Lower lobe of right lung (tissue), 2 donors: ENCODE measurements around the gene MAGI2. TPM values are rescaled to one million over a fixed set of nuclear protein-coding genes. Genes with fewer than 3 reads are reported as not detected.

Source experiments
- ATAC-seq, 2 donors: fragments of 200-7000 bp; cut with Tn5 transposase; one replicate each; pipeline ENCODE4 v1.9.1; 2020 to 2022; ENCODE audit warnings: mild to moderate bottlenecking in 2 of 2, moderate library complexity in 2 of 2
- DNase-seq: peaks from one replicate; pipeline ENCODE4 v3.0.0-alpha.2; 2020
- H3K27ac ChIP-seq: fragments of 200-600 bp; one replicate; pipeline ENCODE4 v1.8.0; 2022
- H3K27me3 ChIP-seq: fragments of 200-600 bp; one replicate; pipeline ENCODE4 v1.8.0; 2022; ENCODE audit warnings: low read depth
- H3K36me3 ChIP-seq: fragments of 200-600 bp; one replicate; pipeline ENCODE4 v1.8.0; 2022; ENCODE audit warnings: mild to moderate bottlenecking
- H3K4me1 ChIP-seq: fragments of 200-600 bp; one replicate; pipeline ENCODE4 v1.8.0; 2022
- H3K4me3 ChIP-seq: fragments of 200-600 bp; one replicate; pipeline ENCODE4 v1.8.0; 2022; ENCODE audit warnings: mild to moderate bottlenecking
- H3K9me3 ChIP-seq: fragments of 200-600 bp; one replicate; pipeline ENCODE4 v1.8.0; 2022
- CTCF ChIP-seq: fragments of 200-600 bp; IDR thresholded peaks from one replicate; pipeline ENCODE4 v1.8.0; 2022; ENCODE audit warnings: antibody characterized with exemption, mild to moderate bottlenecking
- intact Hi-C: fragments of 100-400 bp; cut with DNase I; formaldehyde crosslinking; loops from one replicate; pipeline ENCODE4 v1.11.0; 2022
- total RNA-seq: library from RNA; stranded (reverse); fragmentation: NEBNext Ultra II Directional; extraction: Animal tissue kit (Norgen Biotek cat#: 25700); gene quantifications from one replicate; pipeline ENCODE4 v1.2.1, GENCODE V29; 2021
- donor health status: DM: no; HTN: yes; CAD: no; lungs with severe emphysema.

The MAGI2 gene
- total RNA-seq, 1 donor from 2014 or later: 15.3 TPM

GRCh38 chr7:78529392-78529791, 924.1 kb downstream of the MAGI2 start:
- Histone ChIP-seq H3K27me3 (no peaks in the 10 kb centered on the region), H3K9me3 (no peaks in the 10 kb centered on the region), H3K36me3 (no peaks in the 10 kb centered on the region), H3K27ac (no peak overlapping the region), H3K4me1 (no peaks in the 10 kb centered on the region), H3K4me3 (no peak overlapping the region)
- no peak for ATAC-seq
- no peak for DNase-seq
- no peak for TF ChIP-seq CTCF
- intact Hi-C loops: no loop called here

GRCh38 chr7:78528964-78529363, 924.5 kb downstream of the MAGI2 start:
- Histone ChIP-seq H3K4me1 (no peaks in the 10 kb centered on the region), H3K4me3 (no peak overlapping the region), H3K27ac (no peak overlapping the region), H3K9me3 (no peaks in the 10 kb centered on the region), H3K27me3 (no peaks in the 10 kb centered on the region), H3K36me3 (no peaks in the 10 kb centered on the region)
- ATAC-seq (no peak), DNase-seq (no peak)
- intact Hi-C loops: no loop called here
- TF ChIP-seq CTCF: no peak

- no peak for ATAC-seq
- no peak for DNase-seq
- TF ChIP-seq CTCF: no peak
- H3K9me3 ChIP-seq: no peaks in the 10 kb centered on the region
- no peak overlapping the region for H3K4me3 ChIP-seq
- no peaks in the 10 kb centered on the region for H3K27me3 ChIP-seq
- H3K4me1 ChIP-seq: no peaks in the 10 kb centered on the region
- intact Hi-C loops: no loop called here
- no peak overlapping the region for H3K27ac ChIP-seq
- H3K36me3 ChIP-seq: no peaks in the 10 kb centered on the region
Measured at GRCh38 chr7:78523930-78524329, 929.5 kb downstream of the MAGI2 start.

GRCh38 chr7:78521961-78522360, 931.5 kb downstream of the MAGI2 start:
- no peak for ATAC-seq
- H3K27ac ChIP-seq: no peak overlapping the region
- no peak for TF ChIP-seq CTCF
- H3K27me3 ChIP-seq: no peaks in the 10 kb centered on the region
- DNase-seq: no peak
- H3K4me1 ChIP-seq: no peaks in the 10 kb centered on the region
- no peak overlapping the region for H3K4me3 ChIP-seq
- intact Hi-C loops: no loop called here
- no peaks in the 10 kb centered on the region for H3K9me3 ChIP-seq
- H3K36me3 ChIP-seq: no peaks in the 10 kb centered on the region

- no peak for TF ChIP-seq CTCF
- ATAC-seq: no peak
- Histone ChIP-seq H3K4me3 (no peak overlapping the region), H3K4me1 (no peaks in the 10 kb centered on the region), H3K9me3 (no peaks in the 10 kb centered on the region), H3K27me3 (no peaks in the 10 kb centered on the region), H3K27ac (no peak overlapping the region), H3K36me3 (no peaks in the 10 kb centered on the region)
- intact Hi-C loops: no loop called here
- DNase-seq: no peak
Measured at GRCh38 chr7:78516450-78516849, 937.0 kb downstream of the MAGI2 start.

- ATAC-seq: no peak
- TF ChIP-seq CTCF: no peak
Measured at GRCh38 chr7:78514634-78515033, 938.8 kb downstream of the MAGI2 start.

More at GRCh38 chr7:78514634-78515033, 938.8 kb downstream of the MAGI2 start:
- H3K4me1 ChIP-seq: no peaks in the 10 kb centered on the region
- no peak overlapping the region for H3K27ac ChIP-seq
- intact Hi-C loops: no loop called here
- H3K9me3 ChIP-seq: no peaks in the 10 kb centered on the region
- H3K4me3 ChIP-seq: no peak overlapping the region
- H3K36me3 ChIP-seq: no peaks in the 10 kb centered on the region
- no peaks in the 10 kb centered on the region for H3K27me3 ChIP-seq
- no peak for DNase-seq
